ENCODE data around the gene FGD5. TPM values are rescaled to one million over a fixed set of nuclear protein-coding genes. Genes with fewer than 3 reads are reported as not detected.
"Not testable (repeated sequence)": the region's sequence is repeated elsewhere in the genome, so short reads cannot be mapped to it uniquely, and the experiment has no call there.

Gene FGD5
- total and polyA plus RNA-seq, 2 donors from 2014 or later = 18.7 to 40.1 TPM

- TF ChIP-seq CTCF (IDR thresholded peaks at IDR 0.05; ENCODE audit: borderline replicate concordance, extremely low read depth, insufficient read depth) = no peak
- DNase-seq (no peak), FAIRE-seq (no peak)
- H3K36me3 ChIP-seq (ENCODE audit: control insufficient read depth in 2 of 3, insufficient read depth in 3 of 3, low read length in 3 of 3) = no peaks in the 10 kb centered on the region
- intact Hi-C loops (cut with DNase I) = no loop called here
- H3K9me3 ChIP-seq (ENCODE audit: control insufficient read depth in 2 of 3, insufficient read depth in 1 of 3, low read length in 3 of 3) = no peaks in the 10 kb centered on the region
- peaks cover 0 to 36% (median 32%) of the 10 kb centered on the region in 3 donors for H3K4me1 ChIP-seq (ENCODE audit: control insufficient read depth in 2 of 3, insufficient read depth in 2 of 3, low read depth in 1 of 3, low read length in 3 of 3)
- no peak overlapping the region for H3K27ac ChIP-seq (ENCODE audit: low read depth in 2 of 2, low read length in 2 of 2)
- H3K27me3 ChIP-seq (ENCODE audit: control insufficient read depth, insufficient read depth, low read length) = peaks cover 5% of the 10 kb centered on the region
- H3K9ac ChIP-seq (ENCODE audit: low read length in 3 of 3) = no peak overlapping the region
- no peak overlapping the region for H3K4me3 ChIP-seq (ENCODE audit: low read length in 3 of 3)
These were observed 12.0 kb upstream of the FGD5 start for GRCh38 chr3:14806641-14807263.

- Histone ChIP-seq H3K9me3 (ENCODE audit: control insufficient read depth in 2 of 3, insufficient read depth in 1 of 3, low read length in 3 of 3) (no peaks in the 10 kb centered on the region), H3K9ac (ENCODE audit: low read length in 3 of 3) (no peak overlapping the region), H3K27me3 (ENCODE audit: control insufficient read depth, insufficient read depth, low read length) (peaks cover 5% of the 10 kb centered on the region), H3K4me3 (ENCODE audit: low read length in 3 of 3) (no peak overlapping the region), H3K36me3 (ENCODE audit: control insufficient read depth in 2 of 3, insufficient read depth in 3 of 3, low read length in 3 of 3) (no peaks in the 10 kb centered on the region), H3K4me1 (ENCODE audit: control insufficient read depth in 2 of 3, insufficient read depth in 2 of 3, low read depth in 1 of 3, low read length in 3 of 3) (peaks cover 0 to 24% (median 20%) of the 10 kb centered on the region in 3 donors), H3K27ac (ENCODE audit: low read depth in 2 of 2, low read length in 2 of 2) (no peak overlapping the region)
- no peak for DNase-seq
- no peak for TF ChIP-seq CTCF (IDR thresholded peaks at IDR 0.05; ENCODE audit: borderline replicate concordance, extremely low read depth, insufficient read depth)
- intact Hi-C loops (cut with DNase I) = no loop called here
- FAIRE-seq = no peak
These were observed 10.7 kb upstream of the FGD5 start for GRCh38 chr3:14808025-14808424.

GRCh38 chr3:14808502-14809266 lies 10.1 kb upstream of the FGD5 start:
- intact Hi-C loops (cut with DNase I) = no loop called here
- no peak overlapping the region for H3K9ac ChIP-seq (ENCODE audit: low read length in 3 of 3)
- H3K27me3 ChIP-seq (ENCODE audit: control insufficient read depth, insufficient read depth, low read length) = peaks cover 5% of the 10 kb centered on the region
- H3K9me3 ChIP-seq (ENCODE audit: control insufficient read depth in 2 of 3, insufficient read depth in 1 of 3, low read length in 3 of 3) = no peaks in the 10 kb centered on the region
- no peak overlapping the region for H3K4me3 ChIP-seq (ENCODE audit: low read length in 3 of 3)
- TF ChIP-seq CTCF (IDR thresholded peaks at IDR 0.05; ENCODE audit: borderline replicate concordance, extremely low read depth, insufficient read depth) = no peak
- FAIRE-seq (no peak), DNase-seq (no peak)
- H3K27ac ChIP-seq (ENCODE audit: low read depth in 2 of 2, low read length in 2 of 2) = no peak overlapping the region
- no peaks in the 10 kb centered on the region for H3K36me3 ChIP-seq (ENCODE audit: control insufficient read depth in 2 of 3, insufficient read depth in 3 of 3, low read length in 3 of 3)
- H3K4me1 ChIP-seq (ENCODE audit: control insufficient read depth in 2 of 3, insufficient read depth in 2 of 3, low read depth in 1 of 3, low read length in 3 of 3) = peaks cover 0 to 21% (median 20%) of the 10 kb centered on the region in 3 donors

GRCh38 chr3:14809611-14810010 lies 9.2 kb upstream of the FGD5 start:
- intact Hi-C loops (cut with DNase I); DNase-seq; H3K27me3 ChIP-seq (ENCODE audit: control insufficient read depth, insufficient read depth, low read length); H3K9me3 ChIP-seq (ENCODE audit: control insufficient read depth in 2 of 3, insufficient read depth in 1 of 3, low read length in 3 of 3); H3K36me3 ChIP-seq (ENCODE audit: control insufficient read depth in 2 of 3, insufficient read depth in 3 of 3, low read length in 3 of 3); FAIRE-seq: not testable (repeated sequence)
- peak overlapping the region in 1 of 3 donors; percentile 73 for H3K9ac ChIP-seq (ENCODE audit: low read length in 3 of 3)
- peak overlapping the region in 1 of 2 donors; percentile 57 for H3K27ac ChIP-seq (ENCODE audit: low read depth in 2 of 2, low read length in 2 of 2)
- H3K4me1 ChIP-seq (ENCODE audit: control insufficient read depth in 2 of 3, insufficient read depth in 2 of 3, low read depth in 1 of 3, low read length in 3 of 3) = peaks cover 0 to 19% (median 14%) of the 10 kb centered on the region in 3 donors
- peak overlapping the region; percentile 23 to 72 (median 44) for H3K4me3 ChIP-seq (ENCODE audit: low read length in 3 of 3)

Data from kidney (tissue), 14 donors.